Measurements from ENCODE around the gene TCTN2. TPM values are rescaled to one million over a fixed set of nuclear protein-coding genes. Genes with fewer than 3 reads are reported as not detected.

Gene TCTN2
- total RNA-seq, 1 experiment from 2014 or later = 12.1 TPM

DNA sequence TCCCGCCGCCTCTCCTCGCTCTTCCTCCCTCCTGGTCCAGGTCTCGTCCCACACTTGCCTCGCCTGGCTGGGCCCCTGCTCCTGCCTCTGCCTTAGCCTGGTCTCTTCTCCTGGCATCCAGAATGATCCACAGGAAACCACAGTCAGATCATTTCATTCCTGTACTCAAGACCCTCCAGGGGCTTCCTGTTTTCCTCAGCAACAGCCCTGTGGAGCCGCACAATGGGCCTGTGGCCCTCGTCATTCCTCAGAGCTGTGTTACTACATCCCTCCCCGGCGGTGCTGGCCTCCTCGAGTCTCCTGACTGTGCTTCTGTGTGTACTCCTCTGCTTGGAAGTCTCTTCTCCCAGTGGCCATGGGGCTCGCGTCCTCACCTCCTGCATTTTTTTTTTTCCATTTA lies 61.3 kb downstream of the TCTN2 start:
- intact Hi-C loops (cut with micrococcal nuclease) = no loop called here
- TF ChIP-seq ZBTB33 (IDR thresholded peaks at IDR 0.05; ENCODE audit: extremely low read depth, insufficient replicate concordance, low read length) (no peak), EGR1 (IDR thresholded peaks at IDR 0.05; ENCODE audit: low read depth) (no peak), CEBPB (IDR thresholded peaks at IDR 0.05; ENCODE audit: low read depth) (no peak), EZH2 (IDR thresholded peaks at IDR 0.05) (no peak), ELF1 (IDR thresholded peaks at IDR 0.05; ENCODE audit: borderline replicate concordance, low read depth) (no peak)
- Histone ChIP-seq H3K9me3 (ENCODE audit: control insufficient read depth in 1 of 2, insufficient read depth in 1 of 2, low read depth in 1 of 2, low read length in 2 of 2) (no peaks in the 10 kb centered on the region), H3K9me2 (ENCODE audit: insufficient read depth) (no peaks in the 10 kb centered on the region), H3K36me3 (ENCODE audit: control insufficient read depth in 1 of 2, insufficient read depth in 2 of 2, low read length in 2 of 2) (peaks cover 14 to 18% of the 10 kb centered on the region in 2 experiments), H4K20me1 (ENCODE audit: insufficient read depth) (no peaks in the 10 kb centered on the region), H3K27me3 (ENCODE audit: insufficient read depth, low read length) (no peaks in the 10 kb centered on the region), H3K4me1 (ENCODE audit: control insufficient read depth in 1 of 2, insufficient read depth in 2 of 2, low read length in 2 of 2) (no peaks in the 10 kb centered on the region), H2AFZ (ENCODE audit: low read depth, low read length, poor library complexity, severe bottlenecking) (no peak overlapping the region), H3K27ac (ENCODE audit: low read depth, low read length) (no peak overlapping the region), H3K79me2 (ENCODE audit: insufficient read depth, low read length) (no peaks in the 10 kb centered on the region), H3K9ac (ENCODE audit: low read length) (no peak overlapping the region), H3K4me2 (ENCODE audit: low read length) (no peak overlapping the region), H3K4me3 (replicated peaks in 1 of 2; ENCODE audit: low read depth in 1 of 2, low read length in 2 of 2) (no peak overlapping the region)
- no TSS peak for BruUV-seq (replicated peaks)
- ChIA-PET POLR2A (no interaction called here), CTCF (no interaction called here), RAD21 (ENCODE audit: low non-redundant PET in 1 of 2, low total read pairs in 2 of 2, uncharacterized antibody in 2 of 2, unreplicated experiment in 2 of 2) (no interaction called here)
- DNase-seq (ENCODE audit: low read depth, low spot score) = no peak
- ATAC-seq = no peak

DNA sequence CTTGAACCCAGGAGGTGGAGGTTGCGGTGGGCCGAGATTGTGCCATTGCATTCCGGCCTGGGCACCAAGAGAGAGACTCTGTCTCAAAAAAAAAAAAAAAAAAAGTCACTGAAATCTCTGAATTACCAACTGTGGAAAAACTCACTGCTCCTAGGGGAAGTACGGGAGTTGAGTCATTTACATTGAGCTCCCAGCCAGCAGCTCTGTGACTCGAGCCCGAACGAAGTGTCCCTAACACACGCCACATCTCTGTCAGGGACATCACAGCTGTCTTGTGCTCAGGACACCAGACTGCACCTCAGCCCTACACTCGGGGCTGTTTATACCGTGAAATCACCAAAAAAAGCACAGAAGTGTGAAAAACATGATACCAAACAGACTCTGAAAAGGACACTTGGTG lies 62.3 kb downstream of the TCTN2 start:
- H4K20me1 ChIP-seq (ENCODE audit: insufficient read depth) = no peaks in the 10 kb centered on the region
- H3K9me3 ChIP-seq (ENCODE audit: control insufficient read depth in 1 of 2, insufficient read depth in 1 of 2, low read depth in 1 of 2, low read length in 2 of 2) = no peaks in the 10 kb centered on the region
- no peaks in the 10 kb centered on the region for H3K27me3 ChIP-seq (ENCODE audit: insufficient read depth, low read length)
- ChIA-PET POLR2A (no interaction called here), CTCF (no interaction called here), RAD21 (ENCODE audit: low non-redundant PET in 1 of 2, low total read pairs in 2 of 2, uncharacterized antibody in 2 of 2, unreplicated experiment in 2 of 2) (no interaction called here)
- H3K4me2 ChIP-seq (ENCODE audit: low read length) = no peak overlapping the region
- no peak overlapping the region for H2AFZ ChIP-seq (ENCODE audit: low read depth, low read length, poor library complexity, severe bottlenecking)
- no peaks in the 10 kb centered on the region for H3K4me1 ChIP-seq (ENCODE audit: control insufficient read depth in 1 of 2, insufficient read depth in 2 of 2, low read length in 2 of 2)
- H3K36me3 ChIP-seq (ENCODE audit: control insufficient read depth in 1 of 2, insufficient read depth in 2 of 2, low read length in 2 of 2) = peaks cover 14 to 18% of the 10 kb centered on the region in 2 experiments
- intact Hi-C loops (cut with micrococcal nuclease) = no loop called here
- no peak for ATAC-seq
- DNase-seq (ENCODE audit: low read depth, low spot score) = no peak
- no peaks in the 10 kb centered on the region for H3K9me2 ChIP-seq (ENCODE audit: insufficient read depth)
- TF ChIP-seq ZBTB33 (IDR thresholded peaks at IDR 0.05; ENCODE audit: extremely low read depth, insufficient replicate concordance, low read length) (no peak), EZH2 (IDR thresholded peaks at IDR 0.05) (no peak), EGR1 (IDR thresholded peaks at IDR 0.05; ENCODE audit: low read depth) (no peak), ATF3 (IDR thresholded peaks at IDR 0.05) (no peak), YY1 (IDR thresholded peaks at IDR 0.05; ENCODE audit: extremely low read depth, insufficient replicate concordance, low read depth, low read length) (no peak), MAX (IDR thresholded peaks at IDR 0.05) (no peak), ELF1 (IDR thresholded peaks at IDR 0.05; ENCODE audit: borderline replicate concordance, low read depth) (no peak)
- no TSS peak for BruUV-seq (replicated peaks)
- no peaks in the 10 kb centered on the region for H3K79me2 ChIP-seq (ENCODE audit: insufficient read depth, low read length)
- H3K9ac ChIP-seq (ENCODE audit: low read length) = no peak overlapping the region
- no peak overlapping the region for H3K27ac ChIP-seq (ENCODE audit: low read depth, low read length)
- H3K4me3 ChIP-seq (replicated peaks in 1 of 2; ENCODE audit: low read depth in 1 of 2, low read length in 2 of 2) = no peak overlapping the region

All from HCT116 (cell line).